Activated CD4-positive, alpha-beta T cell treated with anti-CD3 and anti-CD28 coated beads, Interleukin-2, amount 50 U/mL, for 1 hour (primary cell): ENCODE results near the gene YY1.
A peak's percentile ranks its signal among the peaks of the same experiment; 100 is the strongest.
"Not testable (repeated sequence)": the region's sequence is repeated elsewhere in the genome, so short reads cannot be mapped to it uniquely, and the experiment has no call there.

ENCODE experiments used
- DNase-seq: peaks from one replicate; pipeline ENCODE4 v3.0.0-alpha.2; 2020

The YY1 gene

DNA sequence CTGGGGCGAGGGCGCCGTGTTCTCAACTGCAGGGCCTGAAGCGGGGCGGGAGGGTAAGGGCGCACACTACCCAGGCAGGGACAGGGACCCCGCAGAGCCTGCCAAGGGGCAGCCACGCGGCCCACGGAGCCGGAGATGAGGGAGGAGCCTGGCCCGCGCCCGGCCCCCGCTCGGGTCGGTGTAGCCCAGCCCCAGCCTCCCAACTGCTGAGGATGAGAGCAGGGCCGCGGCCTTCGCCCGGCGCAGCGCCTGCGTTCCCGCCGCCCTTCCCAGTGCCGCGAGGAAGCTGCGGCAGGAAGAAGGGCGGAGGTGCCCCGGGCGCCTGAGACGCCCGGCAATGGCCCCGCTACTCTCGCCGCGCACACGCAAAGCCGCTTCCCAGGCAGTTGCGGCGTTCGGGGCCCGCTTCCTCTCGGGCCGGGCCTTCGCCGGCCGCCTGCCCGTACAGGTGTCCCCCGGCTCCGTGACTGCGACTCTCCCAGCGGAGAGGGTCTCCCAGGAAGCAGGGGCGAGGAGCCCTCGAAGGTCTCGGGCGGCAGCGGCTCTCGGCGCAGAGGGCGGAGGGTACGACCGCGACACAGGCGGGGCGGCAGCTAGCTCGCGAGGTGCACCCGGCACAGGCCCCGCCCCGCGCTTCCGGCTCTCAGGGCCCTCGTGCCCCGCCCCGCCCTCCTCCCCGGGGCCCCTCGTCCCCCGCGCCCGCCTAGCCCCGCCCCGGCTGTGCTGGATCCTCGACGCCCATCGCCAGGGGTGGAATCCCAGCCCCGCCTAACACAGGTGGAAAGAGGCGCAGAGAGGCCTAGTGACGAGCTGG is 24.8 kb upstream of the YY1 start:
- peak; percentile 90 for DNase-seq

DNA sequence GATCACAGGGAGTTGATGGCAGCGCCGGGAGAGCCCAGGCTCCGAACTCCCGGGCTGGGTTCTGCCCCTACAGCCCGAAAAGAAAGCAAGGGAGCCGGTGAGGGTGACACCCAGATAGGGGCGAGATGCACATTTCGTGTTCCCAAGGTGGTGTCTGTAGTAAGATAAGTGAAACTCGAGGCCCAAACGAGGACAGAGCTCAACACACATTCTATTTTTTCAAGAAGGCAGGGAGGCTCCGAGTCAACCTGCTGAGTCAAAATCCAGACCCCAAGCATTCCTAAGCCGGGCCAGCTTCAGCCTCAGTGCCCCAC is 24.2 kb upstream of the YY1 start:
- DNase-seq = no peak

DNA sequence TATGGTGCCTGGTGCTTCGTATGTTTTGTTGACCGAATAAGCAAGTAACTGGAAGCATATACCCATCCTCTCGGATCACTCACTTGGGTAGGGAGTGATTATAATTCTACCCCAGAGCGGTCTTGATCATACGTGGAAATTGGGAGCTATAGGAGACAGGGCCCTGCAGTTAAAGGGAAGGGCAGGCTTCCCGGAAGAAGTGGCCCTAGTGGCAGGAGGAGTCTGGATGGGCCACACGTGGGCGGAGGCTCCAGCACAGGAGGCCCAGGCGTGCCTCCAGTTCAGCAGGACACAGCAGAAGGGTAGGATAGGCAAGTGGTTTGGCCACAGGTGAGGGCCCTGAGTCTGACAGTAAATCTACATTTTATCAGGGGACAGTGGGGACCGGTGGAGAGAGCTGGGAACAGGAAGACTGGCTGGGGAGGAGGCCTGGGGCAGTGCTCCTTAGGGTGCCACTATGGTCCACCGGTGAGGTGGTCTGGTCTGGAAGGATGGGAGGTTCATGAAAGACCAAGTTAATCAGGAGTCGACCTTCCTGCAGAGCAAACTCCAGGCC is 23.5 kb upstream of the YY1 start:
- DNase-seq = no peak

DNA sequence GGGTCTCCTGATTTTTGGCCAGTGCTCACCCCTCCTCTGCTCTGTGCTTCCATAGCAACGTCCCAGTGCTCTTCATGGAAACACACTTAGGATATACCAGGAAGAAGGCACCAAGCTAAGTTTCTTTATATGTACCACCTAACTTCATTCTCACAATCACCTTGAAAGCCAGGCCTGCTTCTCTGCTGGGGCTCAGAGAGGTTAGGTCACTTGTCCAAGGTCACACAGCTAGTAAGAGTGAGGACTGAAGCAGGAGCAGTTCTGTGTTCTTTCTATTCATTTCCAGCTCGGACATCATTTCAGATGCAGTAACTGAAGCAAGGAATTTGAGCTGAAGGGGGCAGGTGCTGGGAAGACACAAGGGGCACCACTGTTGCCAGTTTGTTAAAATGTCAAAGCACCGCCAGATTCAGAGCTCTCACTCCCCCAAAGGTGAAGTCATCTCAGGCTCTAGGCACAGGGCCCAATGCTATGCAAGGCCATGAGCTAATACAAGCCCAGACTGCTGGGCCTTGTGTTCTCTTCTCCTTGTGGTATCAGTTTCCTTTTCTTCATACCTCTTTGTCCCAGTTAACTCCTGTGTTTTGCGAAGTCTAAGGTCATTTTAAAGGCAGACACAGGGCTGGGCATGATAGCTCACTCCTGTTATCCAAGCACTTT is 19.7 kb upstream of the YY1 start:
- no peak for DNase-seq

DNA sequence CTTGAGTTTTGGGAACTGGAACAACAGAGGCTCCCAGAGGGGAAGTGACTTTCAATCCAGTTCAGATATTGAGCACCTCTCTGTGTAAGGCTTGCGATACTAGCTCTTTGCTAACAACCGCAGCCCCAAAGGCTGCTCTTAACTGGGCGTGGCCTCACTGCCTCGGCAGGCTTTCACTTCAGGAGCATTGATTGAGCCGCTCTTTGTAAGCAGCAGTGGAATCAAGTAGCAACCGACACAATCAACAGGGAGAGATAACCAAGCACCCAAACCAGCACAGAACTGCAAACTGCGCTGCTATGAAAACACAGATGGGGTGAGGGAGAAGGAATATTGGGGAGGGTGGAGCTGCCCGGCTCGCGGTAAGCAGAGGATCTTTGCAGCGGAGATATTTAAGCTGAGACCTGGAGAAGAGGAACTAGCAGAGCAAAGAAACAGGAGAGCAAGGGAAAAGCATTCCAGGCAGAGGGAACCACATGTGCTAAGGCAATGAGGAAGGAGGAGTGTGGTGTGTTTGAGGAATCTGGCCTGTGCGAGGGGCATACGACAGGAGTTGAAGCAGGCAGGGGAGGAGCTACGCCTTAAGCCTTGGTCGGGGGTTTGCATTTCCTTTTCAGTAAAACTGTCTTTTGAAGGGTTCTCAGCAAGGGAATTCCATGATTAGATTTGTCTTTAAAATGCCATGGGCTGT is 17.3 kb upstream of the YY1 start:
- peak; percentile 63 for DNase-seq

DNA sequence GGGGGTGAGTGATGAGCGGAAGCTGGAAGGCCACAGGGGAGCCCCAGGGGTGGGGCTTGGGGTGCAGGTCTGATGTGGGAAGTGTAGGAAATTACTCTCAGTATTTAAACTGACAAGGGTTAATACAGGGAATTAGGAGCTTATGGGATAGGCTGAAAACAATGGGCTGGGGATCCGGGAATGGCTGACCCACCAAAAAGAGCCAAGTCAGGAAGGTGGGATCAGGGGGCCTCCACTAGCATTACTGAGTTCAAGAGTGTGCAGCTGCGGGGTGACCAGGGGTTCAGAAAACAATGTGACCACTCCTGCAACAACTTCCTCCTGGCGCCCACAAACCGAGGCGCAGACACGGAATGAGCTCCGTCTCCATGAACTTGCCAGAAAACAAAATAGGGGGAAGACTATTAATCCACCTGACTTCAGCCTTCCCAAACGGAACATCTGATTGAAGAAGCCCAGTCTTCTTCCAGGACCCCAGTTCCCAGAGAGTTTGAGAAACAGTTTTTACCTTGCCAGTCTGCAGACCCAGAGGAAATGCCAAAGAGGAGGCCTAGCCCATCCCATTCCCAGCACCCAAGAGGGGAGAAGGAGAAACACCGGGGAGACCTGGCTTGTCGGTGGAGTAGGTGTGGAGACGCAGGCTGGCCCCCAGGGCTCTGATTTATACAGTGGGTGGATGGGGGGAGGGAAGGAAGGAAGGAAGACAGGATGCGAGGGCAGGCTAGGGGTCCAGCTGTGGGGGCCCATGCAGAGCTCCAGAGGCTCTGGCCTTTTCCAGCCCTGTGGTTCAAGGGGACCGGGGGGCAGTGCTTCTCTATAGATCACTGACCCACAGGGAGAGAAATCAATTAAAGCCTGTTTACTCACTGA is 16.5 kb upstream of the YY1 start:
- no peak for DNase-seq

DNA sequence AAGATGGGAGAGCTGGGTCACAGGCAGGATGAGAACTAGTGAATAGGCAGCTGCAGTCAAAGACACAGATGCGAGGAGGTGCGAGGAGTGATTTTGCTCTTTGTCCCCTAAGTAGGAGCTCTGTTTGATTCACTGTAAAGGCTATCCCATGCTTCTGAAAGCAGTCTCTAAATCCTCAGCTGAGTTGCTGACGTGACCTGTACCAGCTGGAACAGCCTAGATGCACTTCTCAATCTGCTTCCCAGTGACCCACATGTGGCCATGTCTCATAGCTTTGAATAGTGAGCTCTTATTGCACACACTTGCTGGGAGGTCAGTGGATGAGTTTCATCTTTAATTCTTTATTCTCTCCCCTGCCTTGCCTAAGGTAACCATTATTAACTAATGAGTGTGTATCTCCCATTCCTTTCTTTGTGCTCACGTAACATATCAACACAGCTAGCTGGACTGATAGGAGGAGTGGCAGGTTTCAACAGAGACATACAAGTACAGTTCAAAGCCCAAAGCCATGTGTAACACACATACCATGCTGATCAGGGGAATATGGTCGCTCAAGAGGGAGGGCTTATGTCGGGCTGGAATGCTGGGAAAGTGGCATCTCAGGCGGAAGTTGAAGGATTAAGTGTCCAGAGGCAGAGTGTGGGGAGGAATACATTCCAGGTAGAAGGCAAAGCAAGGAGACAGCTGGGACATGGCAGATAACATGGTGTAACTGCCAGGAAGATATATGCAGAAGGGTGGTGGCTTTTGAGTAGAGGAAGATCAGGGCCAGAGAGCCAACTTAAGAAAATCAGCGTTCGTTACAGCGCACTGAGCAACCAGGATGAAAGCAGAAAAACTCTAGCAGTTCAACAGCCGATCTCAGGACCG is 15.4 kb upstream of the YY1 start:
- no peak for DNase-seq

DNA sequence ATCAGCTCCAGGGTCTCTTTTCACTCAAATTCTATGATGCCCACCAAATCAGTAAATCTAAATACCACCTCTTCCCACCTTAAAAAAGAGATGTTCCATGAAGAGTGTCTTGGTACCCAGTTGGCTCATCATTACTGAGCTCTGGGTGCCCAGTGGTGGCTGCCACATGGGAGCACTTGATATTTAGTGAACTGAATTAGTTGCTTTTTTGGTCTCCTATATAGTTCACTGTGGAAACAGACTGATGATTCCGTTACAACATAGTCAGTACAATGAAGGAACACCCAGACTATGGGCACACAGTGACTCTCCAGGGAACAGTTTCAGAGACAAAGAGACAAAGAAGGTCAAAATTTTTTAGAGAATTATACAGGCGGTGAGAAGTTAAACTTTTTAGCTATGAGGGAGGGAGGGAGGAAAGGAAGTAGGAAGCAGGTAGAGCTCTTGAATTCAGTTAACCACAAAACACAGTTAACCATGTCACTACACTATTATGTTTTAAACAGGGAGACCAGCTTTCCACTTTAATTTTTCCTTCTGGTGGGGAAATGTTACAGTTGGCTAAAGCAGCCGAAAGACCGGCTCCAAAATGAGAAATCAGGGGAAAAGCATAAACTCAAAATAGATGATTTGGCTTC is 14.6 kb upstream of the YY1 start:
- DNase-seq = no peak

DNA sequence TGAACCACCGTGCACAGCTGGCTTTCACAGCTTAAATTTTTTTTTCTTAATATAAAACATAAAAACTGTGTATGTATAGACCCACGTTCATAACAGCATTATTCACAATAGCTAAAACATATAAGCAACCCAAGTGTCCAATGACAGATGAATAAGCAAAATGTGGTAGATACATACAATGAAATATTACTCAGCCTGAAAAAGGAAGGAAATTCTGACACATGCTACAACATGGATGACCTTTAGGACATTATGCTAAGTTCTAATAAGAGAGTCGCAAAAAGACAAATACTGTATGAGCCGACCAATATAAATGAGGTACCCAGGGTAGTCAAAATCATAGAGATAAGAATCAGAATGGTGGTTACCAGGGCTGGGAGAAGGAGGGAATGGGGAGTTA is 13.8 kb upstream of the YY1 start:
- no peak for DNase-seq

DNA sequence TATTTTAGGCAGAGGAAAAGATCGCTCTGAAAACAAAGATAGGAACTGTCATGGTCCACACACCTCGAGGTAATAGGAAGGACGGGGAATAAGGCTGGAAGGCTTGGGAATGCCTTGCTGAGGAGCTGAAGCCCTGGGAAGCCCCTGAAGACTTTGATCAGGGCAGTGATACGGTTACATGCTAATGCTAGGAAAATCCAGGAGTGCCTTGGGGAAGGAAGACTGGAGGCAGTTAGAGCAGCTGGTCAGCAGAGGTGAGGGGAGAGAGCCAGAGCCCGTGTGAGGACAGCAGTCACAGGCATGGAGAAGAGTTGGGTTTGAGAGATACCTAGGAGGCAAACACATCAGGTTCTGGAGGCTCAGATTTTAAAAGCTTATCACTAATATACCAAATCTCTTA is 8.6 kb upstream of the YY1 start:
- no peak for DNase-seq

DNA sequence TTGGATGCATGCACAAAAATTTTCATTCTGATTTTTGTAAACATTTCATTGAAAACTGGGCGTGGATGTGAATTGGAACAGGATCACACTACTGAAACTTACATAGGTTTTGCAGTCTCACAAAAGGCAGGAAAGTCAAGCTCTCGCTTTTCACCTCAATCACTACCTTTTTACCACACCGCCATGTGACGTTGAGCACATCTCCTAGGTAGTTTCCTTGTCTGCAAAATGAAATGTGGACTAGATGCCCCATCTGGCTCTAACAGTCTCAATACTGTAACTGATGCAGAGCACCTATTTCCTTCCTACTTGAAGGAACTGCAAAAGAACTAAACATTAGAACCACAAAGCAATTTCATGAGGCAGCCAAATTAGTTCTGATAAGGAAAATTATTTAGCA is 4.4 kb upstream of the YY1 start:
- no peak for DNase-seq

DNA sequence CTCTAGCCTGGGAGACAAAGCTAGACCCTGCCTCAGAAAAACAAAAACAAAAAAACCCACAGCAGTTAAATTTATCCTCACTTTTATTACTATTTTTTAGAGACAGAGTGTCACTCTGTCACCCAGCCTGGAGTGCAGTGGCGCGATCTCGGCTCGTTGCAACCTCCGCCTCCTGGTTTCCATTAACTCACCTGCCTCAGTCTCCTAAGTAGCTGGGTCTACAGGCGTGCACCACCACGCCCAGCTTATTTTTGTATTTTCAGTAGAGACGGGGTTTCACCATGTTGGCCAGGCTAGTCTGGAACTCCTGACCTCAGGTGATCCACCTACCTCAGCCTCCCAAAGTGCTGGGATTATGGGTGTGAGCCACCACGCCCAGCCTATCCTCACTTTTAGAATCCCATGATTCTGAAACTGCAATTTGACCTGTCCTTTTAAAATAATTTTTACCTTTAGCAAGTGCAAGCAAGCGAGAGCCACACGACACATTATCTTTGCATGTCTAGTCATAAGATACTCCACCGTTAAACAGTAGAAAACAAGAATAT is 2.6 kb upstream of the YY1 start:
- DNase-seq = not testable (repeated sequence)

DNA sequence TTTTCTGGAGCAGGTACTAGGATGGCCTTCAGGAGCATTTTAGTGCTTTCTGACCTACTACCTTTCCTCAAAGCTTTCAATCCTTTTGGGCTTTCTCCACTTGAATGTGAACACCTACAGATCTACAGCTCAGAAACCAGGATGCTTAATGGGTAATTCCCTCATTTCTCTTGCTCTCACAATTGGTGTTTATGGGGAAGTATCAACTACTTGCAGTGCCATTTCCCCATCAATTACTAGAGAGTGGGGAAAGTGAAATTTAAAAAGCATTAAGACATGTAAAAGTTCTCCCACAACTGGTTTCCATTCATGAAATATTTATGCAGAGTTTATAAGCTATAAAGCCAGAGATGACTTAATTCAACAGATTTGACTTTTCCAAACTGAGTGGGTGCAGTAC is 2.1 kb upstream of the YY1 start:
- DNase-seq = no peak

DNA sequence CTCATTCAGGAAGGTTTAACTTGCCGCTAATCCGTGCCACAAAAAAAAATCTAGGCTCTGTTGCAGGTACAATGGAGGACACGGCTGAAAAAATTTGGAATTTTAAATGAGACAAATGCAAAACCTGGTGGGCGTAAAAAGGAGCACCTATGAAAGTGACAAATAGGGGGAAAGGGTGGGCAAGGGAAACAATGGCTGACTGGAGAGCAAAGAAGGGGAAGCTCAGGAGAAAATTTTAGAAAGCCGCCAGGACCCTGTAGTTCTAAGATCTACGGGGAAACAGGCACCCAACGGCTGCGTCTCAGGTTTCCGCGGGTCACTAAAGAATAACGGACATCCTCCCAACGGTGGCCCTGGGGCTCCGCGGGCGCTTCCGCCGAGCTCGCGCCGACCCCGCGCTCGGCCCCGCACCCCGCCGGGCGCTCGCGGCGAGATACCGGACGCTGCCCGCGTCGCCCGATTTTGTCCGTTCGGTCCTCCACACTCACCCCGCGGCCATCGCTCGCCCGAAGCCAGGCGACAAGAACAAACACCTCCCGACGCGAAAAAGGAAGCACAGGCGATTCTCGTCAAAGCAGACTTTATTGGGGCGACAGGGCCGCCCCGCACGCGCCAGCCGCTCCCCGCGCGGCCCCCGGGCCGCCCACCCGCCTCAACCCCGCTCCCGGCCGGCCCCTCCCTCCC is 1.1 kb upstream of the YY1 start:
- DNase-seq = peak; percentile 43

DNA sequence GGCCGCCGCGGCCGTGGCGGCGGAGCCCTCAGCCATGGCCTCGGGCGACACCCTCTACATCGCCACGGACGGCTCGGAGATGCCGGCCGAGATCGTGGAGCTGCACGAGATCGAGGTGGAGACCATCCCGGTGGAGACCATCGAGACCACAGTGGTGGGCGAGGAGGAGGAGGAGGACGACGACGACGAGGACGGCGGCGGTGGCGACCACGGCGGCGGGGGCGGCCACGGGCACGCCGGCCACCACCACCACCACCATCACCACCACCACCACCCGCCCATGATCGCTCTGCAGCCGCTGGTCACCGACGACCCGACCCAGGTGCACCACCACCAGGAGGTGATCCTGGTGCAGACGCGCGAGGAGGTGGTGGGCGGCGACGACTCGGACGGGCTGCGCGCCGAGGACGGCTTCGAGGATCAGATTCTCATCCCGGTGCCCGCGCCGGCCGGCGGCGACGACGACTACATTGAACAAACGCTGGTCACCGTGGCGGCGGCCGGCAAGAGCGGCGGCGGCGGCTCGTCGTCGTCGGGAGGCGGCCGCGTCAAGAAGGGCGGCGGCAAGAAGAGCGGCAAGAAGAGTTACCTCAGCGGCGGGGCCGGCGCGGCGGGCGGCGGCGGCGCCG is 381 bp downstream of the YY1 start:
- DNase-seq = peak; percentile 18

DNA sequence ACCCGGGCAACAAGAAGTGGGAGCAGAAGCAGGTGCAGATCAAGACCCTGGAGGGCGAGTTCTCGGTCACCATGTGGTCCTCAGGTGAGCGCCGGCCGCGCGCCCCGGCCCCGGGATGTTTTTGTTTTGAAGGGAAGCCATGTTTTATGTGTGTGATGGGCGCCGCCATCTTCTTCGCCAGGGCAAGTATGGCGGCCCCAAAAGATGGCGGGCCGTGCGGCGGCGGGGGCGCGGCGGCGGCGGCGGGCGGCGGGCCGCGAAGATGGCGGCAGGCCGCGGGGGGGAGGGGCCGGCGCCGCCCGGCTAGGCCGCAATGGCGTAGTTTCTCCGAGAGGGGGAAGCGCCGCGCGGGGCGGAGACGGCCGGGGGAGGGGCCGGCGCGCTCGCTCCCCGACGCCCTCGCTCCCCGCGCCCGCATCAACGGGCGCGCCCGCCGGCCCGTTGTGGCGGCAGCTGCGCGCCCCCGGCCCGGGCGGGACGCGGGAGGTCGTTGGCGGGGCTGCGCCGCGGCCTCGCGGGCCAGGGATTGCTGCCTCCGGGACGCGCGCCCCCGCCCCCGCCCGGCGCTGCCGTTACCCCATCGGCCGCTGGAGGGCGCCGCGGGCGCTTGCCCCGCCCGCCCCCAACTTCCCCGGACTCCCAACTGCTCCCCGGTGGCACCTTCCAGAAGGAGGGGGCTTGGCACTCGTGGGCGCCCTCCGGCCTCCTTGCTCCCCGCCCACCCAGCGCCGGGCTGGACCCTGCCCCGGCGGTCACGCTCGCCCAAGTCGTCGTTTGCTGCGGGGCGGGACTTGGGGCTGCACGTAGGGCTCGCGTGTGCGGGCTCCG is 1.1 kb downstream of the YY1 start:
- peak; percentile 82 for DNase-seq

DNA sequence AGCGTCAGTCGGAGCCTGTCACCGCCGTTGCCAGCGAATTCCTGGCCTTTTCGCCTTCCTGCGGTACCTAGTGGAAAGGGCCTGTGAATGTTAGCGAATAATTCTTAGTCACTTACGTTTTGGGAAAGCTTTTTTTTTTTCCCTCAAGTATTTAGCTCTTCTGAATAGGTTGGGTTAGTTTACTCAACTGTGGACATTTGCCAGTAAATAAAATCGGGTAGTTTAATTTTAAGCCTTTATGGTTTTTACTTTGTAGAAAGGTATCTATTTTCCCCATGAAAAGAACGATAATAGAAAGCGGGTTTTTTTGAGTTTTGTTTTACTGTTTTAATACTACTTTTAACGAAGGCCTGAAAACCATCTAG is 1.7 kb downstream of the YY1 start:
- no peak for DNase-seq

DNA sequence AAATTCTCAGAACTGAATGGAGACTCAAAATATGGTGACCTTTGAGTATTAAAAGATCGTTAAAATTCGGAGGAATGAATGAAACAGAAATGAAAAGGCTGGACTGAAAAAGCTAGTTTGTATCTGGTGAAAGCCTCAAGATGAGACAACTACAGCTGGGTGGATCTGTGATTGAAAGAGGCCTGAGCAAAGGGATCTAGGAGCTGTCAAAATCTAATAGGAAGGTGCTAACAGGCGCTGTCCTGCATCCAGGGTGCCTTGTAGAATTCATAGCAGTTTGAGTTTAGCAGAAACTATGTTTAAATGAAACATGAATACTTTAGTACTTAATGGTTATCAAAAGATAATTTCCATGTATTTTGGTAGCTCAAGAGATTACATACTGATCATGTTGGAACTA is 2.3 kb downstream of the YY1 start:
- DNase-seq = no peak

DNA sequence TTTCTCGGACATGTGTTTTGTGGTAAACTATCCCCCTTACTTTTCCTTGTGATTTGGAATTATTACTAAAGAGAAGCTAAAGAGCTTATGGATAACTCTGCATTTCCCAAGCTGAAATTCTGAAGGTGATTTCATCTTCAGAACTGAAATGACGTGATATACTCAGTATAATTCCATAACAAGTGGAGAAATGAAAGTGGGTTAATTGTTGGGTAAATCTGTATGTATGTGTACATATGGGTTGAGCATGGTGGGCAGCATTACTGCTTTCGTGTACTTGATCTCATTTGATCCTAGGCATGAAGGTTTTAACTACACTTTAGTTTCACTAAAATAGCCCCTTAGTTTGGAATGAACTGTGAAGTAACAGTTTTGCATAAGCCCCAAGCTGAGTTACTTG is 4.1 kb downstream of the YY1 start:
- no peak for DNase-seq
